Upper lobe of left lung (tissue), 4 donors: Measurements from ENCODE around the gene ETFB.

ENCODE experiments used
- CTCF ChIP-seq, 6 experiments: fragments of 450-650 bp in 4 of 6; fragments of 200-600 bp in 2 of 6; sonication (generic) in 2 of 6; IDR thresholded peaks; one replicate each; pipeline ENCODE4 v1.5.1; 2016 to 2019; ENCODE audit warnings: antibody characterized with exemption in 6 of 6
- EP300 ChIP-seq, 4 donors: sonication (generic); formaldehyde crosslinking; IDR thresholded peaks; one replicate each; pipeline ENCODE4 v1.5.1; 2017; ENCODE audit warnings: antibody characterized with exemption in 4 of 4, control low read depth in 2 of 4
- POLR2A ChIP-seq, 4 donors: fragments of 450-650 bp; IDR thresholded peaks; one replicate each; pipeline ENCODE4 v1.5.1; 2016 to 2017; ENCODE audit warnings: antibody characterized with exemption in 4 of 4, mild to moderate bottlenecking in 2 of 4
- POLR2AphosphoS5 ChIP-seq, 2 donors: sonication (generic); formaldehyde crosslinking; IDR thresholded peaks; one replicate each; pipeline ENCODE4 v1.5.1; 2017; ENCODE audit warnings: antibody characterized with exemption in 2 of 2

GRCh38 chr19:51326216-51327065, 39.7 kb downstream of the ETFB start:
- TF ChIP-seq CTCF (IDR thresholded peaks at IDR 0.05) (no peak), POLR2AphosphoS5 (IDR thresholded peaks at IDR 0.05) (no peak), POLR2A (IDR thresholded peaks at IDR 0.05) (no peak), EP300 (IDR thresholded peaks at IDR 0.05) (no peak)
